HepG2 (cell line): Measurements from ENCODE around the gene MNT. TPM values are rescaled to one million over a fixed set of nuclear protein-coding genes. Genes with fewer than 3 reads are reported as not detected.

Experiments used
- BHLHE40 ChIP-seq: IDR thresholded peaks from 2 replicates; pipeline ENCODE4 v1.6.1; 2011; ENCODE audit warnings: low read length, improper control_type of control experiment
- CCAR2 ChIP-seq: fragments of 200-400 bp; formaldehyde crosslinking; optimal IDR thresholded peaks from 2 replicates; pipeline ENCODE3; 2018; ENCODE audit warnings: low read depth, mild to moderate bottlenecking, low read length, moderate library complexity
- FLYWCH1 ChIP-seq: sonication (generic); formaldehyde crosslinking; IDR thresholded peaks from 2 replicates; pipeline ENCODE4 v1.8.1; 2023; ENCODE audit warnings: mild to moderate bottlenecking, missing genetic modification reagents
- FOSL2 ChIP-seq: sonication (generic); formaldehyde crosslinking; IDR thresholded peaks from 2 replicates; pipeline ENCODE4 v1.4.0; 2020; ENCODE audit warnings: missing genetic modification reagents
- GABPB1 ChIP-seq: IDR thresholded peaks from 2 replicates; pipeline ENCODE4 v1.6.1; 2016; ENCODE audit warnings: mild to moderate bottlenecking, missing genetic modification reagents, moderate library complexity, missing compliant biosample characterization
- GTF3A ChIP-seq: sonication (generic); formaldehyde crosslinking; conservative IDR thresholded peaks from 2 replicates; pipeline ENCODE4 v1.4.0; 2020; ENCODE audit warnings: mild to moderate bottlenecking, missing genetic modification reagents
- HNF4A ChIP-seq: sonication (generic); formaldehyde crosslinking; IDR thresholded peaks from 2 replicates; pipeline ENCODE4 v1.4.0; 2020; ENCODE audit warnings: missing genetic modification reagents
- HOXA7 ChIP-seq: sonication (generic); formaldehyde crosslinking; IDR thresholded peaks from 2 replicates; pipeline ENCODE4 v1.8.1; 2022; ENCODE audit warnings: mild to moderate bottlenecking, missing genetic modification reagents, moderate library complexity
- IRF2 ChIP-seq: IDR thresholded peaks from 2 replicates; pipeline ENCODE4 v1.6.1; 2018; ENCODE audit warnings: missing genetic modification reagents, missing compliant biosample characterization
- SMARCC2 ChIP-seq: fragments of 450-650 bp; IDR thresholded peaks from 2 replicates; pipeline ENCODE4 v1.6.1; 2017; ENCODE audit warnings: antibody characterized with exemption, mild to moderate bottlenecking
- ZFAT ChIP-seq: sonication (generic); formaldehyde crosslinking; conservative IDR thresholded peaks from 2 replicates; pipeline ENCODE4 v1.8.1; 2023; ENCODE audit warnings: missing genetic modification reagents, inconsistent platforms
- ZNF232 ChIP-seq: sonication (generic); formaldehyde crosslinking; IDR thresholded peaks from 2 replicates; pipeline ENCODE4 v1.4.0; 2020; ENCODE audit warnings: missing genetic modification reagents, borderline replicate concordance
- ZNF296 ChIP-seq: sonication (generic); formaldehyde crosslinking; conservative IDR thresholded peaks from 2 replicates; pipeline ENCODE4 v1.5.0; 2020; ENCODE audit warnings: mild to moderate bottlenecking, missing genetic modification reagents
- ZNF569 ChIP-seq: sonication (generic); formaldehyde crosslinking; IDR thresholded peaks from 2 replicates; pipeline ENCODE4 v1.5.0; 2020; ENCODE audit warnings: mild to moderate bottlenecking, missing genetic modification reagents, moderate library complexity, borderline replicate concordance
- ZNF619 ChIP-seq: sonication (generic); formaldehyde crosslinking; IDR thresholded peaks from 2 replicates; pipeline ENCODE4 v1.4.0; 2020; ENCODE audit warnings: mild to moderate bottlenecking, missing genetic modification reagents
- ZNF737 ChIP-seq: sonication (generic); formaldehyde crosslinking; IDR thresholded peaks from 2 replicates; pipeline ENCODE4 v1.5.0; 2020; ENCODE audit warnings: missing genetic modification reagents, mild to moderate bottlenecking, borderline replicate concordance
- ZNF766 ChIP-seq: sonication (generic); formaldehyde crosslinking; IDR thresholded peaks from 2 replicates; pipeline ENCODE4 v1.5.0; 2020; ENCODE audit warnings: missing genetic modification reagents, borderline replicate concordance
- ZNF768 ChIP-seq: sonication (generic); formaldehyde crosslinking; IDR thresholded peaks from 2 replicates; pipeline ENCODE4 v1.4.0; 2020; ENCODE audit warnings: missing genetic modification reagents
- ZNF878 ChIP-seq: sonication (generic); formaldehyde crosslinking; IDR thresholded peaks from 2 replicates; pipeline ENCODE4 v1.8.1; 2023; ENCODE audit warnings: mild to moderate bottlenecking, missing genetic modification reagents, moderate library complexity
- polyA plus RNA-seq, 8 experiments: library from polyadenylated mRNA; depleted of rRNA in 3 of 8; stranded (reverse) in 7 of 8; unstranded in 1 of 8; fragments of >200 nt; fragmentation: Illumina TruSeq in 4 of 8; extraction: Trizol in 4 of 8; gene quantifications; 2 replicates each; pipeline versions ENCODE4 v1.2.1 to v1.2.3, GENCODE V29; 2011 to 2016; ENCODE audit warnings: low read depth in 4 of 8, missing spikeins in 1 of 8, mixed read lengths in 1 of 8; ENCODE audit not compliant: insufficient read depth in 1 of 8
- total RNA-seq, 5 experiments: library from RNA; depleted of rRNA; stranded (reverse); fragments of >200 nt; fragmentation: Illumina TruSeq; extraction: Trizol; gene quantifications; 2 replicates each; pipeline ENCODE4 v1.2.3, GENCODE V29; 2016; ENCODE audit warnings: low read depth in 1 of 5
- TF ChIP-seq, protein P1 (sequence below): sonication (generic); formaldehyde crosslinking; IDR thresholded peaks from 2 replicates; pipeline ENCODE4 v1.8.0; 2022; ENCODE audit warnings: missing genetic modification reagents, low read depth, mild to moderate bottlenecking, borderline replicate concordance
- TF ChIP-seq, protein P2 (sequence below): sonication (generic); formaldehyde crosslinking; IDR thresholded peaks from 2 replicates; pipeline ENCODE4 v1.8.0; 2023; ENCODE audit warnings: mild to moderate bottlenecking, missing genetic modification reagents
- TF ChIP-seq, protein P3 (sequence below): sonication (generic); formaldehyde crosslinking; IDR thresholded peaks from 2 replicates; pipeline ENCODE4 v1.5.0; 2020; ENCODE audit warnings: missing genetic modification reagents
- TF ChIP-seq, protein P4 (sequence below): sonication (generic); formaldehyde crosslinking; IDR thresholded peaks from 2 replicates; pipeline ENCODE4 v1.5.1; 2020; ENCODE audit warnings: missing genetic modification reagents, mild to moderate bottlenecking, borderline replicate concordance
- TF ChIP-seq, protein P5 (sequence below): sonication (generic); formaldehyde crosslinking; IDR thresholded peaks from 2 replicates; pipeline ENCODE4 v1.8.1; 2023; ENCODE audit warnings: mild to moderate bottlenecking, missing genetic modification reagents
- TF ChIP-seq, protein P6 (sequence below): IDR thresholded peaks from 2 replicates; pipeline ENCODE4 v1.6.1; 2016; ENCODE audit warnings: low read depth, borderline replicate concordance

The MNT gene
- total and polyA plus RNA-seq, 2 of the 13 experiments (the other 11 are each of a cell fraction or from before 2014, with no cell fraction given): 2.1 to 3.5 TPM

DNA sequence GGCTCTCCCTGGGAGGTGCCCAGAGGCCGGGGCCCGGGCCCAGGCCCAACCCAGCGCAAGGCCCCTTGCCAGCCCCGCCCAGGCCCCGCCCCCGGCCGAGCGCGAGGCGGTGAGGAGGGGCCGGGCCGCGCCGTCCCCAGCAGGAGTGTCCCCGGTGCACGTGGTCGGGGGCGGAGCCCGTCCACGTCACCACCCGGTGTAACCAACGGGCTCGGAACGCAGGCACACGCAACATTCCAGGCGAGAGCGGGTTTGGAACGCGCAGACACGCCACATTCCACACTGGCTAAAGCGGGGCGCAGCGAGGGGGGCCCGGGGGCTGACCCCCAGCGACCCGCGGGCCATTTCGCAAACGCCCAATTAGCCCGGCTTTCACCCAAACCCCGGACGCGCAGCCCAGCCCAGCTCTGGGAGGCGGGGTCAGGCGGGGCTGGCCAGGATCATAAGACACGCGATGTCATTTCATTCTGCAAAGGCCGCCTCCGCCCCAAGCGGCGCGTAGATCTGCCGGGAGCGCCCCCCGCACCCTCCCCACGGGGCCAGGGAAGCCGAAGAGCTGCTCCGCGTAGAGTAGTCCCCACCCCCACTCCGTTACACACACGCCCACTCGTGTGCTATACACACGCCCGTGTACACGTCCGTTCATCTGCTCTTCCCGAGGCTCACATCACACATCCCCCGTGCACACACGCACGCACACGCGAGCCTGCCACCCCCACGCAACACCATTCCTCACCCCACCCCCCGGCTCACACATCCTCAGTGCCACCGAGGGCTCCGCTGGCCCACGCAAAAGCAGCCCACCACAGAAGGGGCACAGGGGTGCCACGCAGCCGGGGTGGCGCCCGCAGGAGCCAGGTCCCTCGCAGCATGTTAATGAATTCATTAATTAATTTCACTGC, 1.0 kb downstream of the MNT start (continued):
- TF ChIP-seq GTF3A (CRISPR knock-in tag) (no peak), HNF4A (peak; percentile 17), IRF2 (CRISPR knock-in tag) (peak; percentile 49; the same call in 1 of the 2 replicates), ZNF569 (CRISPR knock-in tag) (no peak), ZNF232 (CRISPR knock-in tag) (peak; percentile 60; the same call in 1 of the 2 replicates), GABPB1 (CRISPR knock-in tag) (peak; percentile 64; the same call in 1 of the 2 replicates), ZNF768 (CRISPR knock-in tag) (no peak; the same call in 1 of the 2 replicates), HOXA7 (CRISPR knock-in tag) (no peak), ZNF878 (CRISPR knock-in tag) (no peak), FOSL2 (CRISPR knock-in tag) (peak; percentile 46; the same call in 1 of the 2 replicates), ZNF296 (no peak), CCAR2 (no peak), BHLHE40 (peak; percentile 85), ZNF737 (CRISPR knock-in tag) (no peak), ZNF619 (CRISPR knock-in tag) (no peak), SMARCC2 (no peak), FLYWCH1 (CRISPR knock-in tag) (no peak), ZFAT (CRISPR knock-in tag) (no peak), ZNF766 (CRISPR knock-in tag) (peak; percentile 77; the same call in 1 of the 2 replicates)
- TF ChIP-seq, protein P1, sequence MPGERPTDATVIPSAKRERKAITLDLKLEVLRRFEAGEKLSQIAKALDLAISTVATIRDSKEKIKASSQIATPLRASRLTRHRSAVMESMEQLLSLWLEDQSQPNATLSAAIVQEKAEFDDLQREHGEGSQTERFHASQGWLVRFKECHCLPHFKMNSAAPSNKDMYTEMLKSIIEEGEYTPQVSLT: no peak
- TF ChIP-seq, protein P2, sequence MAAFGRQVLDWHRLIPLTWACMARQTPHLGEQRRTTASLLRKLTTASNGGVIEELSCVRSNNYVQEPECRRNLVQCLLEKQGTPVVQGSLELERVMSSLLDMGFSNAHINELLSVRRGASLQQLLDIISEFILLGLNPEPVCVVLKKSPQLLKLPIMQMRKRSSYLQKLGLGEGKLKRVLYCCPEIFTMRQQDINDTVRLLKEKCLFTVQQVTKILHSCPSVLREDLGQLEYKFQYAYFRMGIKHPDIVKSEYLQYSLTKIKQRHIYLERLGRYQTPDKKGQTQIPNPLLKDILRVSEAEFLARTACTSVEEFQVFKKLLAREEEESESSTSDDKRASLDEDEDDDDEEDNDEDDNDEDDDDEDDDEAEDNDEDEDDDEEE (CRISPR knock-in tag): no peak
- TF ChIP-seq, protein P3, sequence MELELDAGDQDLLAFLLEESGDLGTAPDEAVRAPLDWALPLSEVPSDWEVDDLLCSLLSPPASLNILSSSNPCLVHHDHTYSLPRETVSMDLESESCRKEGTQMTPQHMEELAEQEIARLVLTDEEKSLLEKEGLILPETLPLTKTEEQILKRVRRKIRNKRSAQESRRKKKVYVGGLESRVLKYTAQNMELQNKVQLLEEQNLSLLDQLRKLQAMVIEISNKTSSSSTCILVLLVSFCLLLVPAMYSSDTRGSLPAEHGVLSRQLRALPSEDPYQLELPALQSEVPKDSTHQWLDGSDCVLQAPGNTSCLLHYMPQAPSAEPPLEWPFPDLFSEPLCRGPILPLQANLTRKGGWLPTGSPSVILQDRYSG: no peak; the same call in 1 of the 2 replicates
- TF ChIP-seq, protein P4, sequence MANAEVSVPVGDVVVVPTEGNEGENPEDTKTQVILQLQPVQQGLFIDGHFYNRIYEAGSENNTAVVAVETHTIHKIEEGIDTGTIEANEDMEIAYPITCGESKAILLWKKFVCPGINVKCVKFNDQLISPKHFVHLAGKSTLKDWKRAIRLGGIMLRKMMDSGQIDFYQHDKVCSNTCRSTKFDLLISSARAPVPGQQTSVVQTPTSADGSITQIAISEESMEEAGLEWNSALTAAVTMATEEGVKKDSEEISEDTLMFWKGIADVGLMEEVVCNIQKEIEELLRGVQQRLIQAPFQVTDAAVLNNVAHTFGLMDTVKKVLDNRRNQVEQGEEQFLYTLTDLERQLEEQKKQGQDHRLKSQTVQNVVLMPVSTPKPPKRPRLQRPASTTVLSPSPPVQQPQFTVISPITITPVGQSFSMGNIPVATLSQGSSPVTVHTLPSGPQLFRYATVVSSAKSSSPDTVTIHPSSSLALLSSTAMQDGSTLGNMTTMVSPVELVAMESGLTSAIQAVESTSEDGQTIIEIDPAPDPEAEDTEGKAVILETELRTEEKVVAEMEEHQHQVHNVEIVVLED (CRISPR knock-in tag): peak; percentile 75; the same call in 1 of the 2 replicates
- TF ChIP-seq, protein P5, sequence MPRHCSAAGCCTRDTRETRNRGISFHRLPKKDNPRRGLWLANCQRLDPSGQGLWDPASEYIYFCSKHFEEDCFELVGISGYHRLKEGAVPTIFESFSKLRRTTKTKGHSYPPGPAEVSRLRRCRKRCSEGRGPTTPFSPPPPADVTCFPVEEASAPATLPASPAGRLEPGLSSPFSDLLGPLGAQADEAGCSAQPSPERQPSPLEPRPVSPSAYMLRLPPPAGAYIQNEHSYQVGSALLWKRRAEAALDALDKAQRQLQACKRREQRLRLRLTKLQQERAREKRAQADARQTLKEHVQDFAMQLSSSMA (CRISPR knock-in tag): no peak
- TF ChIP-seq, protein P6, sequence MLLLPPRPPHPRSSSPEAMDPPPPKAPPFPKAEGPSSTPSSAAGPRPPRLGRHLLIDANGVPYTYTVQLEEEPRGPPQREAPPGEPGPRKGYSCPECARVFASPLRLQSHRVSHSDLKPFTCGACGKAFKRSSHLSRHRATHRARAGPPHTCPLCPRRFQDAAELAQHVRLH (CRISPR knock-in tag): peak; percentile 50; the same call in 1 of the 2 replicates
